Suprapubic skin (tissue), 4 donors: ENCODE data around the gene SND1. TPM values are rescaled to one million over a fixed set of nuclear protein-coding genes. Genes with fewer than 3 reads are reported as not detected.

Experiments used
- DNase-seq, 2 donors: peaks; one replicate each; pipeline ENCODE4 v3.0.0-alpha.2; 2019; ENCODE audit warnings: low spot score in 2 of 2
- H3K27ac ChIP-seq: fragments of 200-600 bp; sonication (generic); one replicate; pipeline ENCODE4 v1.5.1; 2019
- H3K27me3 ChIP-seq: fragments of 200-600 bp; sonication (generic); one replicate; pipeline ENCODE4 v1.5.1; 2019
- H3K36me3 ChIP-seq: fragments of 200-600 bp; sonication (generic); one replicate; pipeline ENCODE4 v1.5.1; 2019
- H3K4me1 ChIP-seq: fragments of 200-600 bp; sonication (generic); one replicate; pipeline ENCODE4 v1.5.1; 2019
- H3K4me3 ChIP-seq: fragments of 200-600 bp; sonication (generic); one replicate; pipeline ENCODE4 v1.5.1; 2019; ENCODE audit warnings: mild to moderate bottlenecking
- H3K9me3 ChIP-seq: fragments of 200-600 bp; sonication (generic); one replicate; pipeline ENCODE4 v1.5.1; 2019
- EP300 ChIP-seq: sonication (generic); formaldehyde crosslinking; IDR thresholded peaks from one replicate; pipeline ENCODE4 v1.6.1; 2017; ENCODE audit warnings: antibody characterized with exemption
- POLR2A ChIP-seq, 2 donors: fragments of 450-650 bp; IDR thresholded peaks; one replicate each; pipeline ENCODE4 v1.6.1; 2017; ENCODE audit warnings: antibody characterized with exemption in 2 of 2, mild to moderate bottlenecking in 2 of 2, moderate library complexity in 2 of 2
- POLR2AphosphoS5 ChIP-seq, 3 donors: sonication (generic); formaldehyde crosslinking; IDR thresholded peaks; one replicate each; pipeline ENCODE4 v1.6.1; 2017; ENCODE audit warnings: antibody characterized with exemption in 3 of 3
- WGBS: methylation state at CpG from one replicate; pipeline ENCODE4 v1.1.5; 2018; 5-methylcytosine and 5-hydroxymethylcytosine counted together
- total RNA-seq, 4 donors: library from RNA; depleted of rRNA; stranded (reverse); fragments of >200 nt; gene quantifications; one replicate each; pipeline ENCODE4 v1.1.0, GENCODE V29; 2016
- TF ChIP-seq, protein P1 (sequence below), 2 donors: fragments of 200-600 bp in 1 of 2; fragments of 450-650 bp in 1 of 2; sonication (generic) in 1 of 2; IDR thresholded peaks; one replicate each; pipeline ENCODE4 v1.5.1; 2016 to 2019; ENCODE audit warnings: antibody characterized with exemption in 2 of 2, mild to moderate bottlenecking in 1 of 2, moderate library complexity in 1 of 2

The SND1 gene
- total RNA-seq, 4 donors from 2014 or later = 72.2 to 99.8 (median 77.2) TPM

DNA sequence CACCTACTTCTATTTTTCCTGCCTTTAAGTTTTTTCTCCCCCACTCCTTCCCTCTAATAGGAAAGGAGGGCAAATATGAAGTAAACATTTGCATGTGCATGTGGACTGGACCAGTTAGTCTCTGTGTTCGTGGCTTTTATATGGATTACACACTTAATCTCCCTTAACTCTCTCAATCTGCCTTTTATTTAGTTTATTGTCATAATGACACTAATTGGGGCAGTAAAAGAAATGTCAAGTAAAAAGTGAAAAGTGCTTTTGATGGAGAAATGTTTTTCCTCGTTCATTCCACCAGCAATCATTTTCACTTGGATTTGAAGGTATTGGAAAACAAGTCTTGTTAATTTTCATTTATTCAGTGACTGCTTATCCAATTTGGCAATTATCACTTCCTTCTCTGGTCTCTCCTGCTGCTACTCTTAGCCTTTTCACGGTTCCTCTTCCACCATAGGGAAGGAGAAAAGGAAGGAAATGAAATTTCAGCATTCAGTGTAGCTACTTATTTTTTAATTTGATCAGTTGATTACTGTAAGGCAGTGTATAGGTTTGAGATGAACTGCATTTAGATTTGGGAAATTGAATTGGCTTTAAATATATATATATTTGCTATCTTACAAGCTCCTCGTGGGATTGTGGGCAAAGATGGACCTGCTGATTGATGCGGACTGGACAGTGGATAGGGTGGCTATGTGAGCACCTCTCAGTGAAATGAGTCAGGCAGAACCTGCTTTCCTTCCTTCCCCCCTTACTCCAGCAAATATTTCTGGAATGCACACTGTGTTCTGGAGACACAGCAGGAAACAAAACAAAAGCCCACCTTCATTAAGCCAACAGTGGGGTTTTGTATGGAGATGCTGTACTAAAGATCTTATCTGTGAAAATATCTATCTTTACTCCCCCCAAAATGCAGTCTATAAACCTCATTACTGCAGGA is 301.7 kb downstream of the SND1 start:
- H3K27ac ChIP-seq = no peak overlapping the region
- H3K36me3 ChIP-seq = no peaks in the 10 kb centered on the region
- no peak for DNase-seq
- TF ChIP-seq EP300 (no peak), POLR2AphosphoS5 (IDR thresholded peaks at IDR 0.05) (no peak), POLR2A (IDR thresholded peaks at IDR 0.05) (no peak)
- TF ChIP-seq, protein P1, sequence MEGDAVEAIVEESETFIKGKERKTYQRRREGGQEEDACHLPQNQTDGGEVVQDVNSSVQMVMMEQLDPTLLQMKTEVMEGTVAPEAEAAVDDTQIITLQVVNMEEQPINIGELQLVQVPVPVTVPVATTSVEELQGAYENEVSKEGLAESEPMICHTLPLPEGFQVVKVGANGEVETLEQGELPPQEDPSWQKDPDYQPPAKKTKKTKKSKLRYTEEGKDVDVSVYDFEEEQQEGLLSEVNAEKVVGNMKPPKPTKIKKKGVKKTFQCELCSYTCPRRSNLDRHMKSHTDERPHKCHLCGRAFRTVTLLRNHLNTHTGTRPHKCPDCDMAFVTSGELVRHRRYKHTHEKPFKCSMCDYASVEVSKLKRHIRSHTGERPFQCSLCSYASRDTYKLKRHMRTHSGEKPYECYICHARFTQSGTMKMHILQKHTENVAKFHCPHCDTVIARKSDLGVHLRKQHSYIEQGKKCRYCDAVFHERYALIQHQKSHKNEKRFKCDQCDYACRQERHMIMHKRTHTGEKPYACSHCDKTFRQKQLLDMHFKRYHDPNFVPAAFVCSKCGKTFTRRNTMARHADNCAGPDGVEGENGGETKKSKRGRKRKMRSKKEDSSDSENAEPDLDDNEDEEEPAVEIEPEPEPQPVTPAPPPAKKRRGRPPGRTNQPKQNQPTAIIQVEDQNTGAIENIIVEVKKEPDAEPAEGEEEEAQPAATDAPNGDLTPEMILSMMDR (IDR thresholded peaks at IDR 0.05) = no peak
- 88% methylated on average over 5 of the region's 5 CpGs for WGBS
- no peaks in the 10 kb centered on the region for H3K4me1 ChIP-seq
- H3K27me3 ChIP-seq = no peaks in the 10 kb centered on the region
- no peaks in the 10 kb centered on the region for H3K9me3 ChIP-seq
- H3K4me3 ChIP-seq = no peak overlapping the region

DNA sequence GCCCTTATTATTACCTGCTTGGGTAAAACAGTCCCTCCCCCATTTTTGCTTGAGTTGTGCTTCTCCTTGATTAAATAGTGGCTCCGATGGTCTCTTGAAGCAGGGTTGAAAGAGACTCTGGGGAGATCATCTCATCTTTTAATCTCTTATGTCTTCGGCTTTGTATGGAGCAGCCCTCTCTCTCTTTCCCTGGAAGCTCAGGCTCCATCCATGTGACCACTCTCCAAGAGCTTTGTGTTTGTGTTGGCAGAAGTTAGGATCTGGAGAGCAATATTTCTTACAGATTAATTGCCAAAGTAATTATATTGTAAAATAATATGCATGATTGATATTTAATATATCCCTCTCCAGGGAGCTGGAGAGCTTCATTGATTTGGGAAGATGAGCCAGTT is 302.4 kb downstream of the SND1 start:
- Histone ChIP-seq H3K27ac (no peak overlapping the region), H3K36me3 (no peaks in the 10 kb centered on the region), H3K4me1 (no peaks in the 10 kb centered on the region), H3K9me3 (no peaks in the 10 kb centered on the region), H3K27me3 (no peaks in the 10 kb centered on the region), H3K4me3 (no peak overlapping the region)
- no peak for DNase-seq
- 72% methylated on average over 2 of the region's 2 CpGs for WGBS
- TF ChIP-seq POLR2AphosphoS5 (IDR thresholded peaks at IDR 0.05) (no peak), EP300 (no peak), POLR2A (IDR thresholded peaks at IDR 0.05) (no peak)
- TF ChIP-seq, protein P1 (IDR thresholded peaks at IDR 0.05) = no peak

DNA sequence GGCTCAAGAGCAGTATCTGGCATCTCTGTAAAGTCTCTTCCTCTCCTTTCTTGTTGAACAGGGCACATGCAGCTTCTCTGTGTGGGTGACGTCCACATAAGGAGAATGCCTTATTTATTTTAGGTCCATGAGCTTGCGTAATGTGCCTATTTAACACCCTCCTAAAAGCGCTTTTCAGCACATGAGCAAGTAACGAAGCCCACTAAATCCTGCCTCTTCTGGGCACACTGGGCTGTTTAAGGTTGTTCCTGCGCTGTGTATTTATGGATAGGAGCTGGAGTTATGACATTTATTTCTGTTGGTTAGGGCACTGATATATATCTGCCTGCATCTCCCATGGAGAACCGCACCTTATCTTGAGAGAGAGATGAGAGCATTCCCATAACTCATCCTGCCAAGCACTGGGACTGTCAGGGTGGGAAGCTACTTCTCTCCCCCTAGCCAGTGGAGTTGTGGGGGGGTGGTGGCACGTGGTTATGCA is 303.1 kb downstream of the SND1 start:
- no peaks in the 10 kb centered on the region for H3K4me1 ChIP-seq
- no peak for DNase-seq
- no peak overlapping the region for H3K4me3 ChIP-seq
- H3K27me3 ChIP-seq = no peaks in the 10 kb centered on the region
- TF ChIP-seq EP300 = no peak
- TF ChIP-seq, protein P1 (IDR thresholded peaks at IDR 0.05) = no peak
- no peak for TF ChIP-seq POLR2AphosphoS5 (IDR thresholded peaks at IDR 0.05)
- no peak for TF ChIP-seq POLR2A (IDR thresholded peaks at IDR 0.05)
- H3K9me3 ChIP-seq = no peaks in the 10 kb centered on the region
- no peaks in the 10 kb centered on the region for H3K36me3 ChIP-seq
- 83% methylated on average over 7 of the region's 7 CpGs for WGBS
- H3K27ac ChIP-seq = no peak overlapping the region

DNA sequence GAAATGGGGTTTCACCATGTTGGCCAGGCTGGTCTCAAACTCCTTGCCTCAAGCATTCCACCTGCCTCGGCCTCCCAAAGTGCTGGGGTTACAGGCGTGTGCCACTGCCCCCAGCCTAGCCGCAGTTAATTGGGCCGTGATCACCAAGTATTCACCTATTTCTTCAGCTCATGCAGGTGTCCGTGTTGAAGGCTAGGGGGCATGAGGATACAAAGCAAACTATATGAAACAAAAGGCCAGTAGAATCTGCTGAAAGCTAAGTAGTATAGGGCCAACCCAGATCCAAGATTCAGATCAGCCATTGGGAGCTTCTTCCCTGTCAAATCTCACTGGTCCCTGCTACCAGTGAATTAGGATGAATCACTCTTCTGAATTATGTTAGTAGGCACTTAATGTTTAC is 305.9 kb downstream of the SND1 start:
- DNase-seq = no peak
- H3K27ac ChIP-seq = no peak overlapping the region
- no peaks in the 10 kb centered on the region for H3K4me1 ChIP-seq
- no peaks in the 10 kb centered on the region for H3K9me3 ChIP-seq
- H3K4me3 ChIP-seq = no peak overlapping the region
- TF ChIP-seq POLR2AphosphoS5 (IDR thresholded peaks at IDR 0.05) (no peak), POLR2A (IDR thresholded peaks at IDR 0.05) (no peak), EP300 (no peak)
- TF ChIP-seq, protein P1 (IDR thresholded peaks at IDR 0.05) = no peak
- no peaks in the 10 kb centered on the region for H3K27me3 ChIP-seq
- WGBS = 95% methylated on average over 5 of the region's 5 CpGs
- no peaks in the 10 kb centered on the region for H3K36me3 ChIP-seq

DNA sequence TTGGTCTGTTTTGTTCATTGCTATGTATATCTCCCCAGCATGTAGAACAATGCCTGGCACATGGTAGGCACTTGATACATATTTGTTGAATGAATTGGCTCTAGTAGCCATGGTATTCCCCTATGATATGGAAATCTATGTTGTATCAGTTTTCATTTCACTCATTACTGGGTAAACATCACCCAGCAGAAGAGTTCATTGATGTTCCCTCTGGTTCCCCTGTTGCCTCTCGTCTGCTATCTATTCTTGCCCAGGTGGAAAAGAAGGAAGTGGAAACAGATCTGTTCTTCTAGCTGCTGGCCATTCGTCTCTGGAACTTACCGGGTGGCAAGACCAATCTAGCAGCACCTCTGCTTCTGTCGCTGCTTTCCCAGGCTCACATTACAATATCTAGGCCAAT is 307.8 kb downstream of the SND1 start:
- no peak for TF ChIP-seq EP300
- TF ChIP-seq POLR2A (IDR thresholded peaks at IDR 0.05) = no peak
- no peak for TF ChIP-seq POLR2AphosphoS5 (IDR thresholded peaks at IDR 0.05)
- H3K27ac ChIP-seq = no peak overlapping the region
- no peaks in the 10 kb centered on the region for H3K36me3 ChIP-seq
- H3K4me1 ChIP-seq = no peaks in the 10 kb centered on the region
- no peaks in the 10 kb centered on the region for H3K9me3 ChIP-seq
- H3K27me3 ChIP-seq = no peaks in the 10 kb centered on the region
- 90% methylated on average over 4 of the region's 4 CpGs for WGBS
- H3K4me3 ChIP-seq = no peak overlapping the region
- DNase-seq = no peak
